GM21723 (cell line): ENCODE results near the gene NFIA.

Experiments used
- ATAC-seq: cut with Tn5 transposase; IDR thresholded peaks from one replicate; pipeline ENCODE4 v1.9.1; 2021; ENCODE audit warnings: mild to moderate bottlenecking, moderate library complexity; ENCODE audit not compliant: unreplicated experiment

The NFIA gene

DNA sequence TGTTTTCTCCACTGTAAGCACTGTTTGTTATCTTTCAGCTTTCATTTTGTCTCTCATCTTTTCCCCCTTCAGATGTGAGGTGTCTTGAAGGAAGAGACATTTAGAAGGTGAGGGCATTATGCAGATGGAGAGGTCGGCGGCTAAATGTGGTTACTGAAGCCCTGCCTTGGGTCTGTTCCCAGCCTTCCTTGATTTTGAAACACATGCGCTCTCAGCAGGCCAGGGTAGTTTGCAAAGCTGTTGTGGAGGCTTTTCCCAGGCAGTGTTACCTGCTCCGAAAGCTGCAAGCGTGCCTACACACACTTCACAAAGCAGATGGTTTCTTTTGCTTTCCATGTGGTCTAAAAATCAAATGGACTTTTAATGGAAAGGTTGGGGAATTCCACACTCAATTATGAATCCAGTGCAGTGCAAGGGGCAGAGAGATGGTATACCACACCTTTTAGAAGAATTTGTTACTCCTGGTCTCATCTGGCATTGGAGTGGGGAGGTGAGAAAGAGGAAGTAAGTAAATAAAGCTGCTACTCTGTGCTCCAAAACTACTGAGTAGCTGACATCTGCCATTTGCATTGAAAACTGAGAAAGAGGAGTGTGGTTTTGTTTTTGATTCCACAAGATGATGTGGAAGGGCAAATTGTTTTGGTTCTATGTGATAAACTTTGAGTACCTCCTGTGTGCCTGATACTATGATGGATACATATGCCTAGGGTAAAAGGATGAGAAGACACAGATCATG is 91.9 kb downstream of the NFIA start:
- no peak for ATAC-seq

DNA sequence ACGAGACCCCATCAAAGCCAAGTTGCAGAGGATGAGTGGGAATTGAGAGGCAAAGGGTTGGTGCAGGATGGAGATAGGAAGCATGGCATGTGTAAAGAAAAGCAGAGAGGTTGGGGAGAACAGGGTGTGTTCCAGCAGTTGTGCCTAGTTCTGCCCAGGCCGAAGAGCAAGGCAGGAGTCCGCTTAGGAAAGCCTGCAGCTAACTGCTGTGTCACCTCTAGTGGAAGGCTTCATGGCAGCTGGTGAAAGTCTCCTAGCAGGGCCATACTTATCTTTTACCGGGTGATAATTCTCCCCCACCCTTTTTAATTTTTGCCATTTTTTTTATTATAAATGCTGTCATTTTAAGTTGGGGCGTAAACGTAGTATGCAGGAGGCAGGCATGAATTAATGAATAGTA is 93.6 kb downstream of the NFIA start:
- ATAC-seq, result no peak

DNA sequence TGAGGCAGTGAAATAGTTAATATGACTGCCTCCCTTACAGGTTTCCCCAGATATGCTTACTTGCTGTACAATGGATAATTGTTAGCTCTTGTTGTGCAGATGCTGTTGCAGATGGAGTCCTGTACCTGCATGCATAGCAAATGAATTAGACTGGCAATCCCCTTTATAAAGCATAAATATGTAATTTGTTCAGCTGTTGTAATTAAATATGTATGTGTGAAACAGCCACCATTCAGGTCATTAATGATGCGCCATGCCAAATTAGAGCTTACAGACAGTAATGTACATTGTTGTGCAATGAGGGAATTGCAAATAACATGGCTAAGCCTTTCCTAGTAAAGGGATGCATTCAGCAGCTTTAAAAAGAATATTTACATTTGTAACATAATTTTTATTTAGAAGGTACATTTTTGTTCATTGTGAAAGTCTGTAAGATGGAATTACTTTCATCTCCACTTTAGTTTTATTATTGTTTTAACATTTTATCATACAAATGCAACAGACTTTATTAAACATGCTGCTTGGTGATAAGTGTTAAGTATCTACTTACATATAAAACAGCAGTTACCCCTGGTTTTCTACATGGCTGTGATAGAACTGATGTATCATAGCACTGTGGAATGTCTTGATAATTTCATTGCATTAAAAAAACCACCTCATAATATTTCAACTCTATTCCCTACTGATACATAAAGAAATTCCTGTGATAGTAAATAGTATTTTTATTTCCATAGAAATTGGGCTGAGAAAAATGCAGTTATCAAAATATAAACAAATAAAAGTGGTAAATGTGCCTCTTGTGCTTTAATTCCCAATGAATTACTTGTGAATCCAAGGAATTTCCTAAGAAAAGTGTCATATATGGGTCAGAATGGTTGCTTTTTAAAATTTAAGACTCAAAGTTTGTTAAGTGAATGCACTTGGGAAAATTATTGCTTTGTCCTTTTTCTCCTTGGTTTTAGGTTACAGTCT is 99.0 kb downstream of the NFIA start:
- no peak for ATAC-seq

DNA sequence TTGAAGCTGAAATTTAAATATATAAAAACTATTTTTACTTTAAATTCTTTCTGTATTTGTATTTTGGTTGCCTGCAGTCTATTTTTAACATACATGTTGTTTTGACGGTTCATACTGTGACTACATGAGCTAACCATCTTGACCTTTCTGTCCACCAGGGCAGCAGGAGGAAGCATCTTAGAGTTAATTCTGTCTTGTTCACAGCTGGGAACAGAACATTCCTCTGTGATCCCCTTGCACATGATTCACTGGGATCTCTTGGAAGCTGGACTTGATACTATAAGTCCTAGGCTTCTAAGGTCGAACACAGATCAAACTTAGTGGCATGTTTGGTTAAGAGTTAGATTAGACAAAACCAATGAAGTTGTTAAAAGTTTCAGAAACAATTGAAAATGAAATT is 99.7 kb downstream of the NFIA start:
- no peak for ATAC-seq

DNA sequence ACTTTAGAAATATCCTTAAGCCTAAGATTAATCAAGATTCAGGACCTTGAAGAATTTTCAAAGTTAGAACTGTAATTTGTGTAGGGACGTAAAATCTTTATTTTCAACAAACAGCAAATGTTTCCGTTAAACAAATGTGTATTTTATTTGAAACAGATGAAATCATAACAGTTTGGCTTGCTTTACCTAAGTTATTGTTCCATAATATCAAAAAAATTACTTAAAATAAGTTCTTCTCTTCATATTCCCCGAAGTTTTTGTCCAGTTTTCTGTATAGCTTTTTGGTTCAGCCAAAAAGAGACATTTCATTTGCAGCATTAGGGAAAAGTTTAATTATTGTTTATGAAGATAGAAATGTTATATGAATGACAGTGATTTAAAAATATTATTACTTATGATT is 100.1 kb downstream of the NFIA start:
- ATAC-seq, result no peak

DNA sequence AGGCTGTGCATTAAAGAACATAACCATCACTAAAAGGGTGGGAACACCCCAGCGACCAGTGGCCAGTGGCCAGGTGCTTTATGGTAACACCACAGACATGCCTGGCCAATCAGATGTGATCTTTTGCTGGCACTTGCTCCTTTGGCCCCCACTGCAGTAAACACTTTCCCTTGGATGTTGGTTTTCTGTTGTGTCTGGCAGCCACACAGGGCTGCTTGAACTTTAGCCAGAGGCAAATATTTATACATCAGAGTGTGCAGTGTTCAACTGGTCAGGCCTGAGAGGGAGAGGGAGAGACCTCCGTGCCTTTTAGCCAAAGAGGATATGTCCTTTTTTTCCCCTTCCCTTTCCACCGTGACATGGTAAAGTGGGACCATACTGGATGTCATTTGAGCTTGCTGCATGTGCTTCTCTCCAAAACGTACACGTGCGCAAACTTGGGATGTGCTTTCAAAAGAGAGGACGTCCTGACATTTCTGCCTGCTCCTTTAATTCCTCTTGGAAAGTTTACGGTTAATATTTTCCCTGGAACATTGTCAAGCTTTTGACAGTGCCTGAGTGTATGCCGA is 101.2 kb downstream of the NFIA start:
- no peak for ATAC-seq

DNA sequence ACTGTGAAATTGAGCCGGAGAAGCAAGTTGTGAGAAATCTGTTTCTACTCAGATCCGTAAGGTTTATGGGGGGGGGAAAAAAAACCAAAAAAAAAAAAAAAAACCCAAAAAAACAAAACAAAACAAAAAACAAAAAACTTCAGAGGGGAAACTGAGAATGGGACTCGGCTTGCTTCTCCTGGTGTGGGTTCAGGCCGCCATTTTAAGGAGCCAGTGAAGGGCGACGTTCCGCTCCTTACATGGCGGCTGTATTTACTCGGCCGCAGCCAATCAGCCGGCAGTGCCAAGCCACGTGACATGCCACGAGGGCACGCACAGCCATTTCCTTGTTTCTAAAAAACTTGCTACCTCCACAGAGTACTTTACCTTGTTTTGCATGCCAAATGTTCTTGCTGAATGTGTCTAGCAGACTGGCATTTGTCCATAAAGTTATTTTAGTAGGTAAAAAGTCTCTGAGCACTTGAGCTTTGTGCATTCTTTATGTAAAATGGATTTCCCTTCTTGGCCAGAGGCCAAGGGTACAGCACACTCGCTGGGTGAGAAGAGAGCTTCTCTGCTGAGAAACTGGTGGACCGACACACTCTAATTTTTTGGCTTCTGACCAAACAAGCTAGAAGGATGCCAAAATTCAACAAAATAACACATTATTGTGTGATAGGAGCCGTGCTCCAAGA is 101.8 kb downstream of the NFIA start:
- ATAC-seq, result no peak

DNA sequence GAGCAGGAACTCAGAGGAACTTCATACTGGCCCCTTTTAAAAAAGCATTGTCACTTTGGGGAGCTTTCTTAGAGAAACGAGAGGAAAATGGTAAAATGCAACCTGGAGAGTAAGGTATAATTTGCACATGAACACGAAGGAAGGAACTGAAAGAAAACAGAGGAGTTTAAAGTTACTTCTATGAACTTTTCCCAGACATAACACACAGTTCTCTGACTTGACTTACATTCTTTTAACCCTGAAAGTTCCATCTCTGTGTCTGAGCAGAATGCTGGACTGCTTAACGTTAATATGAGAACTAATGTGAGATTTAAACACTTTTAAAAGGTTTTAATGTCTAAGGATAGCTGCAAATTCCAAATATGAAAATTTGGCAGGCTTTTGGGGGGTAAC is 102.3 kb downstream of the NFIA start:
- no peak for ATAC-seq

DNA sequence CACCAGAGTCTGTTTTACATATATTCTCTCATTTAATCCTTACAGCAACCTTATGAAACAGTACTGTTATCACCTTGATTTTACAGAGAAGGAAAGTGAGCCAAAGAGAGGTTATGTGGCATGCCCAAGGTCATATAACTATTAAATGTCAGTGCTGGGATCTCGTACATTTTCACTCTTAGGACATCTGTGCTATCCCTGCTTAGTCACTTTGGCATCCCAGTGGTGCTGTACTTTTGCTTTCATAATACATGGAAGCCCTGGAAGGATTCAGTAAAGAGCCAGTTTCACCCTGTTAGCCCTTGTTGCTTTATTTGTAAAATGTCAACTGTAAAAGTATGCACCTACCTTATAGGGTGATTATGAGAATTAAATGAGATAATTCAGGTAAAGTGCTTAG is 104.4 kb downstream of the NFIA start:
- ATAC-seq, result no peak

DNA sequence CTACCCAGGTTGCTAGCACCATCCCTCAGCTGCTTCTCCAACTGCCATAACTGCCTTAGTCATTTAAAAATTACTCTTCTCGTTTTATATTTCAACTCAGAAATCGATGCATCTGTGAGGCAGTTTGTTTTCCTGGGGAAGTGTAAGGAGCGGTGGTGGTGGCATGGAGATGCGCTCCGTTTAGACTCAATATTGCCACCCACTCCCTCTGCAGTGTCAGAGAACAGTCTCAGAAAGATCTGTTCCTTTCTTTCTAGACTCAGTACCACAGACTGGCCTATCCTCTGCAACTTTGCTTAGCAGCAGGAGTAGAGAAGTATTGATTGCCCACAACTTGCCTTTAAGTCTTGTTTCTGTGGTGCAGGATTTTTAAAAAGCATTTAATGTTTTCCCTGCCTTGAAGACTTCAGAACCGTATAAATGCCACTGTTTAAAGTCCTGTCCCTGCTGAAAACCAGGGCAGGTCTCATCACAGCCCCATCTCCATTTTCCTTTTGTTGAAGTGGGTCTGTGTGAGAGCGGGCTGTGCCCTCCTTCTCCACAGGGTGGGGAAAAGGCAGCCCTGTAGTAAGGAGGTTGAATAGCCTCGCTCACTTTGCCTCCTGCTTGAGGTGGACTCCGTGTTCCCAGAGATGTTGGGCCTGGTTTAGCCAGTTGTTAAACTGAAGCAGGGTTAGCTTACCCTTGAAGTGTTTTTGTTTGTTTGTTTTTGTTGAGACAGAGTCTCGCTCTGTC is 105.2 kb downstream of the NFIA start:
- no peak for ATAC-seq

DNA sequence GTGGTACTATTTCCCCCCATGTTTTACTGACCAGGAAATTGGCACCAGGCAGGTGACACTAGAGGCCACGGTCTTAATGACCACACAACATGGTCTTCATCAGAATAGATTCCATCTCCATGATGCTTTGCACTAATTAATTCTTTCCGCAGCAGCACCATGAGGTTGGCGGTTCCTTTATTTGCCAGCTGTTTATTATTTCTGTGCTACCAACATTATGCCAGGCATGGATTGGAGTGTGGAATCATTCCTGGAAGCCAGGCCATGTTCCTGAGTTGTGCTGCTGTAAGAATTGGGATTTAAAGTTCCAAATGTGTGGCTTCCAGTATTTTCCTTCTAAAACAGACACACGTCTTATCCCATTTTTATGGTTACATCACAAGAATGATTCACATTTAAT is 107.8 kb downstream of the NFIA start:
- ATAC-seq, result no peak

DNA sequence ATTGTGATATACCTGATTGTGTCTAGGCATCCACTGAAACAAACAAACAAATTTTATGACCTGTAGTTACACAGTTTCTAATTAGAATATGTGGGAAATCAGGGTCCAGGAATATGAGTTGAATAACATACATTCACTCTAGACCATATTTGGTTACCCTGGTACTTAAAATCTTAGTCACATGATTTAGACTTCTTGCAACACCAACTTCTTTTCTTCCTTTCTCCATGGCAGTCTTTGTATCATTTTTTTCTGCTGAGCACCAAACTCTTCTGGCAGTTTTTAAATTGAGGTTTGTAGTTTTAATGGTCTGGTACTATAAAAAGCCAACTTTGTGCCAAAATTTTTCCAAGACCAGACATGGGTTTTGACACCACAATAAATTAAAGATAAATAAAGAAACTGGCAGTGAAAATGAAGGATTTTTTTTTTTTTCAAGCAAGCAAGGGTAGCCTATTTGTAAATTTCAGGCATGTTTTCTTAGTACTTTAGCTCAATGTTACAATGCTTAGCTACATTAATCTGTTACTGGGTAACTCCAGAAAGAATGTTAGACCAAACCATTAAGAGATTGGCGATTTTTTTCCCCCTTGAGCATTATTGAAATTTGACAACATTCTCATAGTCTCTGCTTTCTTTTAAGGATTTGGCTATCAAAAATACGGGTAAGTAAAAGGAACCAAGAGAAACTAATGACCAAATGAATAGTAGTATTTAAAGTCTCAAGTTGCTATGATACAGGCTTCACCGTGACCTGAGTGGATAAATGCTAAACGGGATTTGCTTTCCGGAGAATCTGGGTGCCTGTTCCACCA is 108.5 kb downstream of the NFIA start:
- ATAC-seq, result no peak

DNA sequence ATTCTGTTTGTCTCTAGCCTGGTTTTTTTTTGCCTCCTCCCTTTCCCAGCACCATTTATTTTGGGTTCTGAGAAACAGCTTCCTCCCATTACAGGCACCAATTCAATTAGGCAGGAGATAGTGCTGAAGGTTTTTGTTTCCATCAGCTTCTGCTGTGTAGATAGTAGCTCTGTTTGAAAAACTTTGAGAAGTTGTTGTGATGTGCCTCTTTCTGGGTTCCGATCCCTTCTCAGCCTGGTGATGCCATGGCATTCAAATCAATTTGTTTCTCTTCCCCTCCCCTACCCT is 109.0 kb downstream of the NFIA start:
- ATAC-seq, result no peak

DNA sequence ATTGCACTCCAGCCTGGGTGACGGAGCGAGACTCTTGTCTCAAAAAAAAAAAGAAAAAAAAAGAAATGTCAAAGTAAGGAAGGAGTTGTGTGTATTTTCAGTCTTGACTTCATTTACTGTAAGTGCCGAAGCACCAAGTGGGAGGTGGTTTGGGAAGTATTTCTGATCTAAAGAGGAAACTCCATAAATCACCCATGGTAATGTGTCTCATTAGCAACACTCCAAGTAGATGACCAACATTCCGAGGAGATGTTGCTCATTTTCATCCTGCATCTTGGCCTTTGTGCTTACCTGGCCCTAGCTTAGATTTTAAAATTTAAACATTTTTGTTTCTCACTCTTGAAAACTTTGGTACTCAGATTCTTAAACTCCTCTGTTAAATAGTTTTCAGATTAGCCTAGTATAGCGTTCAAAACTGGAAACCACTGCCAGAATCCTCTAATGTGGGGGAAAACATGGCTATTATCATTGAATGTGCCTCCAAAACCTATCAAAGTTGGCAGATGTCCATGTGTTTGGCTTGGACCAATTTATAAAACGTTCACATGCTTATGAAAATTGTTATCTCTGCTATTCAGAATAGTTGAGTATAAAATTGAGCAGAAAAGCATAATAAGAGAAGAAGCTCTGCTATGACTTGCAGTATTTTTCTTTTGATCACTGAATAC is 110.4 kb downstream of the NFIA start:
- ATAC-seq, result no peak

DNA sequence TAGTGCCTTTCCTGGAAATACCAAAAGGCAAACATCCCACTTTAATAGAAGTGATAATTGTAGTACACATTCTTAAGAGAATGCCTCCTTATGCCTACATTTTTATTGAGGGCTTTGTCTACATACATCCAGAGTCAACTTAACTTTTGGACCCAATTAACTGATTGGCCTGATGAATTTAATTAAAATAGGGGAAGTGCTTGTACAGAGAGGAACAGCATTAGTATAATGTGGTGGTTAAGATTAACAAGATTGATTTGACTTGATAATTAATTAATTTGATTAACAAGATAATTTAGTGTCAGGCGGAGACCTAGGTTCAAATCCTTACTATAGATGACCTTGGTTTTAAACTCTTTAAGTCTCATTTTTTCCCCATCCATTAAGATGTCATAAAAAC is 111.4 kb downstream of the NFIA start:
- no peak for ATAC-seq

DNA sequence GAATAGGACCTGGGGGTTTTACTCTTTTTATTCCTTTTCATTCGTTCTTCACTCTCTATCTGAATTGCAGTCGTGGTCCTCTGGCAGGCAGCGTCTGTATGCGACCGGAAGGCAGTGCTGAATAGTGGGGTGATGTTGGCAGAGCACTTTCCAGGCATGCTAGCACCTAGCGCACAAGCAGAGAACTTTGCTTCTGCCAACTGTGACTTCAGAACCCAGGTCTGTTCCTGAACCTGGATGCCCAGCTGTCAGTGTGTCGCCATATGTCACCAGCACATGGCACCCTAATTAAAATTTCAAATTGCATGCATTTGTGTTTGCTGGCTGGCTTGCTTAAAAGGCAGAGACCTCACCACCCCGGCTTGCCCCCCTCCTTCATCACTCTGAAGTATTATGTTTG is 116.2 kb downstream of the NFIA start:
- no peak for ATAC-seq

DNA sequence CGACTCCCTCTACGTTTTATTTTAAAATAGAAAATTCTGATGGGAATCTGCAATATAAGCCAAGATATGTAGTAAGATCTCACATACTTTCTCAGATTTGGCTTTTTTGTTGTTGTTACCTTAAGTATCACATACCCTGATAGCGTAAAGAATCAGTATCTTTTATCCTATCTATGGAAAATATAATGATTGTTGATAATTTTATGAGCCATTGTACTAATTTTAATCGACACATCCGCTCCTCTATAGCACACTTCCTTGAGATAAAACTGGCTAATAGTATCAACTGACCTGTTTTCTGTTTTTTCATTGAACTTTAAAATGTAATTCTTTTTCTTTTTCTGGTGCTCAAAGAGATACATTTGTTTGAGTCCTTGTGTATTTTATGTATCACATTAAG is 118.7 kb downstream of the NFIA start:
- no peak for ATAC-seq

DNA sequence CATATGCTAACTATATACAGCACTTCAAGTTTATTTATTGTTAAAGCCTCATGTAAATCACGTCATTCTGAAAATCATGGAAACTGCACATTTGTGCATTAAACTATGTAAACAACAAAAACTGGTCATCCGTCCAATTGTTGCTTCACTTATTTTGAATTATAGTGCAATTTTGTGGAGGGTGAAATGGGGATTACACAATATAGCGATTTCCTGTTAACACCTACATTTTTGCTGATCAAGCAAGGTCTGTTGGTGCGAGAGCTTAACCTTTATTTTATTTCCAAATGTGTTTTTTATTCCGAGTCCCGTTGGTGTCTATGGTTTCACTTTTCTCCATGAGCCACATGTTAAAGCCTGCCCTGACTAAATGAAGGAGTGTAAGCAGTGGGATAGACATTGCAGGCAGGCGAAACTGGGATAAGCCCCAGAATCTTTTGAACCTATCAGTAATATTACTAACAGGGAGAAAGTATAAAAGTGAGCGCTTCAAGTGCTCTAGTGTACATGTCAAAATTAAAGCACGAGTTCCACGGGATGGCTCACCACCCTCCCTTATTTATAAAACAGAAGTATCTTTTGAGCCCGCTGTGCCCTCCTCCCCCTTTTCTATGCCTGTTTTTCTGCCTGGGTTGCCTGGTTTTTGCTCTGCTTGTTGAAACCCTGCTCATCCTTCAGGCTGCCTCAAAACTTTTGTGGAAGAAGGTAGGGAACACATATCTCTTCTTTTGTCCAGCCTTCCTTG is 120.7 kb downstream of the NFIA start:
- no peak for ATAC-seq

DNA sequence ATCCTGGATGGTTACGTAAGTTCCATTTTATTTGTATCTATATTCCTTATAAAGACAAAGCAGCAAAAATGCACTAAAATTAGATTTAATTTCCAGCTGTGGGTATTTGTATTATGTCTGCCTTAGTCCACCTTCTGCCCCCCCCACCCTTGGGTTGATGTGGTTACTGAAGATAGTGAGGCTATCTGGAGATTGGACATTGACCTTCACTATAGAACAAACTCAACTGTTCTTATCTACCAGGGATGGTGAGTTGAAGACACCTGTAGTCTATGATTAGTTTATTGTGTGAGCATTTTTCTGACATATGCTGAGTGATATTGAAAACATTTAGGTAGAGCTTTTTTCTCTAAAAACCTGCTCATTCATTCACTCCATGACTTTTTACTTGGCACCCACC is 122.2 kb downstream of the NFIA start:
- no peak for ATAC-seq
